ENCODE results near the gene SECTM1.

Gene SECTM1

GRCh38 chr17:82314012-82314726, 19.4 kb downstream of the SECTM1 start:
- no peak for DNase-seq

GRCh38 chr17:82313195-82314011, 20.2 kb downstream of the SECTM1 start:
- DNase-seq: no peak

GRCh38 chr17:82311971-82312370, 21.6 kb downstream of the SECTM1 start:
- no peak for DNase-seq

- no peak for DNase-seq
Observed at GRCh38 chr17:82310877-82311276, 22.7 kb downstream of the SECTM1 start.

GRCh38 chr17:82309656-82310570, 23.7 kb downstream of the SECTM1 start:
- no peak for DNase-seq

- no peak for DNase-seq
Observed at GRCh38 chr17:82305727-82306300, 27.8 kb downstream of the SECTM1 start.

GRCh38 chr17:82304826-82305726, 28.5 kb downstream of the SECTM1 start:
- DNase-seq: no peak

GRCh38 chr17:82303944-82304808, 29.4 kb downstream of the SECTM1 start:
- no peak for DNase-seq

- no peak for DNase-seq
Observed at GRCh38 chr17:82302991-82303943, 30.3 kb downstream of the SECTM1 start.

- no peak for DNase-seq
Observed at GRCh38 chr17:82302568-82302963, 31.0 kb downstream of the SECTM1 start.

- no peak for DNase-seq
Observed at GRCh38 chr17:82301916-82302567, 31.5 kb downstream of the SECTM1 start.

GRCh38 chr17:82301300-82301915, 32.2 kb downstream of the SECTM1 start:
- no peak for DNase-seq

- peak; percentile 17 for DNase-seq
Observed at GRCh38 chr17:82300707-82301270, 32.8 kb downstream of the SECTM1 start.

- no peak for DNase-seq
Observed at GRCh38 chr17:82300228-82300627, 33.3 kb downstream of the SECTM1 start.

- DNase-seq: no peak
Observed at GRCh38 chr17:82299452-82299851, 34.1 kb downstream of the SECTM1 start.

- DNase-seq: no peak
Observed at GRCh38 chr17:82298538-82299421, 34.8 kb downstream of the SECTM1 start.

All from SHP77 treated with DMSO at 0.1 percent for 48 hours (cell line).